ENCODE data around the gene TMEM161A.
"Not testable (repeated sequence)": the region's sequence is repeated elsewhere in the genome, so short reads cannot be mapped to it uniquely, and the experiment has no call there.

Gene TMEM161A

DNA sequence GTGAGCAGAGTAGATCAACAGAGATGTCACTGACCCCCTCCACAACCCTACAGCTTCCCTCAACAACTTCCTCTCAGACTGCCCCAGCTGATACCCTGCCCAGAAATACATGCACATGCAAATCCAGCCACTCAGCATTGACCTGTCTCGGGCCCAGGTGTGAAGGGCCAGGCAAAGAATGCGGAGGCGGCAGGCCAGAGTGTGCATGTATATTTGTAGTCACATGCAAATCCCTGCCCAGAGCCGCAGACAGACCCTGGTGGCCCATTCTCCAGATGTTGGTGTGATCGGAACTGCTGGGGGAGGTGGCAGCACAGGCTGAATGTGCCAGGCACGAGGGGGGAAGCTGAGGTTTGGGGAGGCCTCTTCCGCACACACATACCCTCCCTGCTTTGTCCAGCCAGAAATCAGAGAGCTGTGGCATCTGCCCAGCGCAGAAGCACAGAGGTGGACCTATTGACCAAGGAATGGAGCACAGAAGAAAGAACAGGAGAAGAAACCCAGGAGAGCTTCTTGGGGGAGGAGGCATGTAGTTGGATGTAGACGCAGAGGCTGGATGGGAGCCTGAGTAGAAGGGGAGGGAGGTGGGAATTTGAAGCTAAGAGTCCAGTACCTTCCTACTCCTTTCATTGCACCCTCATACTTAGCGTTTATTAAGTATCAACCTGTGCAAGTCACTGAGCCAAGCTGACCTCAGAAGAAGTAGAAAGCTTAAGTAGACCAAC is 17.4 kb upstream of the TMEM161A start:
- no peak for DNase-seq (ENCODE audit: low spot score)

DNA sequence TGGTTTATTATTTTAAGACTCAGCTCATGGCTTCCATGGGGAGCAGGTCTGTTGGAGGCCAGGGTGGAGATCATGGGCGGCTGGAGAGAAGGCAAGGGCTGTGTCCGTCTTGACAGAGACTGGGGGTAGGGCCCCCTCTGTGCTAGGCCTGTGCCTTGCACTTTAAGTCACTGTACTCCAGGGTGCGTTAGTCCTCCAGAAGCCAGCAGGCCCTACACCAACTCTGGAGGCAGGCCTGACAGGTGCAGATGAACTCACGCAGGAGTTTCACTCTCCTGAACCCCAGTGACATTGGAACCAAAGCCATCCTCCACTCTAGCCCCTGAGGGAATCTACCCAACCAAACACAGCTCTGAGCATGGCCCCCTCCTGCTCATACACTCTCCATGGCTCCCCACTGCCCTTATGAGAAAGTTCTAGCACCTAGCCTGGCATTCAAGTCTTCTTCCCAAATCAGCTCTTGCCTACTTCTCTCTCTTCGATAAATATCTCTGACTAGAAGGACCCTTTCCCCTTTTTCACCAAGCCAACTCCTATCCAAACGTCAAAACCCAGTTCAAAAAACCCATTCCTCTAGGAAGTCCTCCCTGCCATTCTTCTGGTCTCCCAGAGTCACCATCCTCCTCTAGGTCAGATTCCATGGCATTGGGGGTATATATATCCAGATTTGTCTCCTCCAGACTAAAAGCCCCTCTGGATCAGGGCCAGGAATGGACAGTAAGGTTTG is 16.7 kb upstream of the TMEM161A start:
- DNase-seq (ENCODE audit: low spot score): no peak

DNA sequence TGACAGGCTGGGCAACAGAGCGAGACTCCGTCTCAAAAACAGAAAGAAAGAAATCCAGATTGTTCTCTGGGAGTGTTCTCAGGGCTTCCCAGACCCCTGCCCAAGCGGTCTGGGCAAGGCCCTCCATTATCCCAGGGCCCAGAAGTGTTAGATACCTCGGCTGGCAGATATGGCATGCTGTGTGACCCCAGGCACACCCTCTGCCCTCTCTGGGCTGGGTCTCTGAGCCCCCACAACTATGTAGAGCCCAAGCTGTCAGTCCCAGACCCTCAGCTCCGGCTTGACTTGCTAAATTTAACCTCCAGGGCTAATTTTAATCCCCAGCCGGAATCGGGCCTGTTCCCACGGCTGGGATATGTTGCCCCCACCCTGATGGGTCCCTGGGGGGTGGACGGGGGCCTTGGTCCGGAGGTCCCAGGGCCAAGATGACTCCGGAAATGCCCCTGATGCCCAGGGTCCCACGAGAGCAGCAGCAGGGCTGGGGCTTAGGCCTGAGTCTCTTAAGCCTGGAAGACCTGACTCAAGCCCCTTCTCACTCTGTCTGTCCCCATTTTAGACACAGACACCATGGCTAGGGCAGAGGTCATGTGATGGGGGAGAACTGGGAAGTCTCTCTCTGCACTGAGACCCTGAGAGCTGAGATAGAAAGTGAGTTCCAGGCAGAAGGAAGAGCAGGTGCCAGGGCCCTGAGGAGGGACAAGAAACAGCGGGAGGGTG is 14.5 kb upstream of the TMEM161A start:
- no peak for DNase-seq (ENCODE audit: low spot score)

DNA sequence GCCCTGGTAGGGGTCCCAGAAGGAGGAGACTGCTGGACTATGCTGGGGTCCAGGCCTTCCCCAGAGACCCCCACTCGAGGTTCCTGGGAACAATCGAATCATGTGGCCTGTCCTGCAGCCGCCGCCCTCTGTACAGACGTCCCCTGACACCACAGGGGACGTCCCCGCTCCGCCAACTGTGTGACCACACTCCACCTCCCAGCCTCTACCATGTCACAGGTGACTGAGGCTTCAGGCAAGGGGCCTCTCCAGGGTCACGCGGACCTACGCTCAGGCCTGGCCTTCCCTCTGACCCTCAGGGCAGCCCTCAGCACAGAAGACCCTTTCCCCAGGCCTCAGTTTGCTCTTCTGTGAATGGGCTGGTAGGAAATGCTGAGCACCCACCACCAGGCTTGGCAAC is 13.1 kb upstream of the TMEM161A start:
- no peak for DNase-seq (ENCODE audit: low spot score)

DNA sequence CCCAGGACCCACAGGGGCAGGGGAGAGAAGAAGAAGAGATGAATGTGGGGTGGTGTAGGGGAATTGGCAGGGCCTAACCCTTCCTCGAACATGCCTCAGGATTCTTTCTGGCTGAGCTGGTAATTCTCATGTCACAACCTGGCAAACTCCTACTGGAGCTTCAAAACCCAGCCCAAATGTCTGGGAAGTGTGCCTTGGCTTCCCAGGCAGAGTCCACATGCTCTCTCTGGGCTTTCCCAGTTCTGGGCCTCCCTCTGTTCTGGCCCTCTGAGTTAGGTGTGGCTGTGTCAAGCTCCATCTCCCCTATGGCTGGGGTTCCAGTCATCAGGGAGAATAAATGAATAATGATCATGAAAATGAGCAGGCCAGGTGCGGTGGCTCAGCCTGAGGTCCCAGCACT is 11.2 kb upstream of the TMEM161A start:
- DNase-seq (ENCODE audit: low spot score): no peak

DNA sequence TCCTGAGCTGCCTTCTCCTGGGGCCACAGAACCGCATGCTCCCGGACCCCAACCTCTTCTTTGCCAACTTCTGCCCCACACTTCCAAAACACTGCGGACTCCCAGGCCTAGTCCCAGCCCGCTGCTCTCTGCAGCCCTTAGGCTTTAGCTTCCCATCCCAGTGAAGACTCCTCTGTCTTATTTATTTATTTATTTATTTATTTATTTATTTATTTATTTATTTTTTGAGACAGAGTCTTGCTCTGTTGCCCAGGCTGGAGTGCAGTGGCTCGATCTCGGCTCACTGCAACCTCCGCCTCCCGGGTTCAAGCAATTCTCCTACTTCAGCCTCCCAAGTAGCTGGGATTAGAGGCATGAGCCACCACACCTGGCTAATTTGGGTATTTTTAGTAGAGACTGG is 10.2 kb upstream of the TMEM161A start:
- not testable (repeated sequence) for DNase-seq (ENCODE audit: low spot score)

DNA sequence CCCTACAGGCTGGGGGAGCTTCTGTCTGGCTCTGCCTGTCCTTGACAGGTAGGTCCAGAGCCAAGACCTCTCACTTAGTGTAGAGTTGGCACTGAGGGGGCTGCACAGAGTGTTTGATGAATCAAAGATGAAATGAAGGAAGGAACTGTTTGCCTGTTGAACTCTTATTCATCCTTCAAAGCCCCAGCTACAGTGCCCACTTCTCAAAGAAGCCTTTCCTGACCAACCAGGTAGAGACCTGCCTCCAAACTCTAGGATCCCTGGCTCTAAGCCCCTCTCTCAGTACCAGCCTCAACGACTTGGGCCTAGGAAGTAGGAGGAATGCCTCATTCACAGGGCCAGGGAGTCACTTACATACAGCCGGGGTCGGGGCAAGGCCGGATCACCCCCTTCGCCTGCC is 9.1 kb upstream of the TMEM161A start:
- DNase-seq (ENCODE audit: low spot score): no peak

DNA sequence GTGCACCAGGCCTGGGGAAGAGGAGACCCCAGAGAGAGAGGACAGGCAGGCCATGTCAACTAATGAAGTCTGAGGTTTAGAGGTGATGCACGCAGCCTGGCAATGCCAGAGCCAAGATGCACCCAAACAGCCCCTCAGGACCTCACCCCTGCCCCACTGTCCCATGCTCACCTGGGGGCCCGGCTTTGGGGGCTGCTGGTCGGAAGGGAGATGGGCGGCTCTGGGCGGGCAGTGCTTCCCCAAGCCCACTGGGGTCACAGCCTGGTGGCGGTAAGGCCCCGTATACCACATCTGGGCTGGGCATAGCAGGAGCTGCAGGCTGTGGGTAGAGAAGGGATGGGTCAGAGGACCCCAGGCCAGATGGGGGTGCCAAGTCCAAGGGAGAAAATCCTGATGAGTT is 8.6 kb upstream of the TMEM161A start:
- no peak for DNase-seq (ENCODE audit: low spot score)

DNA sequence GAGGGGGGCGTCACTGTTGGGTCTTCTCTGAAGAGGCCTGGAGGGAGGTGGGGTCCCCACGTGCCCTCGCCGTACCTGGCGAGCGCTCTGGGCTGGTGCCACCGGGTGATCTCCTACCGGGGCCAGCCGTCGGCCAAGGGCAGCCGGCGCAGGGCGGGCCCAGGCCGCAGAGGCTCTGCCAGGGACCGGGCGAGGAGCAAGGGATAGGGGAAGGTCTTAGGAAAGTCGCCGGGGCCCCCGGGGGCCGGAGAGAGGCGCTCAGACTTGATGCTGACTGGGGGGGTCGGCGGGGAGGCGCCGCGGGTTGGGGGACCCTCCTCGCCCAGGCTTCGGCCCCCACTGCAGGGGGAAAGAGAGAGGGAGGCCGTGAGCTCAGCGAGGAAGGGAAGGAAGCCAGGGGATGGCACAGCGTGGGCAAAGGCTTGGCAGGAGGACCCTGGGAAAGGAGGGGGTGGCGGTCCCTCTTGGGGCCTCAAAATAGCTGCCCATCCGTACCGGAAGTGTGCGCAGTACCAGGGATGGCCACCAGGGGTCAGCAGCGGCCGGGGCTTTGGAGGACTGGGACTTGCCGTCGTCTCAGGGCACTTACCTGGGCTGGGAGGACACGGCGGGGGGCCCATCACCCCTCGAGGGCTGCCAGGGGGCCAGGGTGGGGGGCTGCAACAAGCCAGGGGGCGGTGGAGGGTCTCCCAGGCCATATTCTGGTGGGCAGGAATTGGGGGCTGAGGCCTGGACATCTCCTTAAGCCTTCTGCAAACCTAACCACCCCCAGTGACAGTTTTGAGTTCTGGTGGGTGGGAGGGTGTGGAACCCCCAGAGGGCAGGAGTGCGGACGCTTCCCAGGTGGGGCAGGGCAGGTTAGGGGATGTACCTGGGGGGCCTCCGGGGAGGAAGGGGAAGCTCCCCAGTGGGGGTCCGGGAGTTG is 7.7 kb upstream of the TMEM161A start:
- DNase-seq (ENCODE audit: low spot score): peak; percentile 85

DNA sequence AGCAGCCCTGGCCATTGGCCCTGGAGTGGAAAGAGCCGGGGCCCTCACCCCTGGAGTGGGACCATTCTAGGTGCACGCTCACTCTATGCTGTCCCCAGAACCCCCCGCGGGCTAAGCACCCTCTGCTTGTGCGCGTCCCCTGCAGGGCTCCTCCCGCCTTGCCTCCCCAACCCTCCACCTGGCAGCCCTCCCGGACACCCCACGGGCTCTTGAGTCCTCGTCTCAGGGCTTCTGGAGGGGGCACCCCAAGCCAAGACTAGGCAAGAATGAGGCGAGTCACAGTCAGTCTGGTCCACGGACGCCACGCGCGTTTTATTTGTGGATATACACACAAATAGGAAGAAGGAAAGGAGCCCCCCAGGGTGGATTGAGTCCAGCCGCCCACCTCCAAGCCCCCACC is 7.0 kb upstream of the TMEM161A start:
- no peak for DNase-seq (ENCODE audit: low spot score)

DNA sequence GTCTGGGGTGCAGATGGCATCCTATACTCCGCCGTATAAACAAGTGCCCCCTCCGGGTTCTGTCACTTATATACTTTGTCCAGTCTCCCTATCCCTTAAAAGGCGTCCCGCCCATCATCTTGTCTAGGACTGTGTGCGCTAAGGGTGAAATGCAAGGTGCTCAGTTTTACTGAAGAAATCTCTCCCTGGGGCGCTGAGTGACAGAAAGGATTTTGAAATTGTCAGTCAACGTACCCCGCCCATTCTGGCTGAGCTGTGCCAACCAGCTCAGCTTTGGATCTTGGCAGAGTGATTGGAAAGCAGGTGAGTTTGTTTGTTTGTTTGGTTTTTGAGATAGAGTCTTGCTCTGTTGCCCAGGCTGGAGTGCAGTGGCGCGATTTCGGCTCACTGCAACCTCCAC is 4.1 kb upstream of the TMEM161A start:
- no peak for DNase-seq (ENCODE audit: low spot score)

DNA sequence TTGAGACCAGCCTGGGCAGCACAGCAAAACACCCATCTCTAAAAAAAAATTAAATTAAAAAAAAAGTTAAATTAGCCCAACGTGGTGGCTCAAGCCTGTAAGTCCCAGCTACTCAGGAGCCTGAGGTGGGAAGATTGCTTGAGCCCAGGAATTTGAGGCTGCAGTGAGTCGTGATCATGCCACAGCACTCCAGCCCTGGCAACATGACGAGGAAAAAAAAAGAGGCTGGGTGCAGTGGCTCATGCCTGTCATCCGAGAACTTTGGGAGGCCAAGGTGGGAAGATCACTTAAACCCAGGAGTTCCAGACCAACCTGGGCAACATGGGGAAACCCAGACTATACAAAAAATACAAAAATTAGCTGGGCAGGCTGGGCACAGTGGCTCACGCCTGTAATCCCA is 2.2 kb upstream of the TMEM161A start:
- no peak for DNase-seq (ENCODE audit: low spot score)

DNA sequence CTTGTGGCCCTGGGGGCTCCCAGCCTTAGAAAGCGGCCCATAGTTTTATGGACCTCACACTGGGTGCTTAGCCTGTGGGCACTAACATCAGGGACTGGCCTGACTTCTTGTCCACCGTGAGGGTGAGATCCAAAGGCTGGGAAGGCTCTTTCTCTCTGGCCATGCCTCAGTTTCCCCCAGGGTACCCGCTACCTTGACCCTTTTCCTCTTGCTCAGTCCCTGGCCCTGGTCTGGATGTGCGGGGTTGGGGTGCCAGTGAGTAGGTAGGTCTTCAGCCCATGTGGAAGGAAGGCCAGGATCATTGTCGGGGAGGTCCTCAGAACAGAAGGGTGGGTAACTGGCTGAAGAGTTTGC is 1.6 kb upstream of the TMEM161A start:
- DNase-seq (ENCODE audit: low spot score): no peak

DNA sequence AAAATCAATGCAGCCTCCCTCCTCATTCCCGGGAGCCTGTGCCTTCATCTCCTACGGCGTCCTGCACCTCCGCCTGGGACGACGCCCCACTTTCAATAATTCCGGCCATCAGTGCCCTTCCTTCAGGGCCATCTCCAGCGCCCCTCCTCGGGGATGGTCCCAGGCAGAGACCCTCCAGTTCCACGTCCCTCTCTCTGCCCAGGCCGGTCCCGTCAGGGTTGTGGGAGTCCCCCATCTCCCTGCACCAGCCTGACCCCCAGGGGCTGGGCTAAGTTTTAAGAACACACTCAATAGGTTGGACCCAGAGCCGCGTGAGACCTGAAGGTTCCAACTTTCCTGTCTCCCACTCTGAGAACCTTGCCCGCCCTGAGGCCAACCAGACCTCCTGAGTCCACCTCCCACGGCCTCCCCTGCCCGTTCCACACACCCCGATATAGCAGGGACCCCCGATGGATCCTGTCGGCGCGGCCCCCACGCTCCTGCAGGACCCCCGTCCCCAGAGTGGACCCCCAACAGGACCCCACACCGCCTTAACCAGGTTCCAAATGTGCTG is 646 bp downstream of the TMEM161A start:
- no peak for DNase-seq (ENCODE audit: low spot score)

DNA sequence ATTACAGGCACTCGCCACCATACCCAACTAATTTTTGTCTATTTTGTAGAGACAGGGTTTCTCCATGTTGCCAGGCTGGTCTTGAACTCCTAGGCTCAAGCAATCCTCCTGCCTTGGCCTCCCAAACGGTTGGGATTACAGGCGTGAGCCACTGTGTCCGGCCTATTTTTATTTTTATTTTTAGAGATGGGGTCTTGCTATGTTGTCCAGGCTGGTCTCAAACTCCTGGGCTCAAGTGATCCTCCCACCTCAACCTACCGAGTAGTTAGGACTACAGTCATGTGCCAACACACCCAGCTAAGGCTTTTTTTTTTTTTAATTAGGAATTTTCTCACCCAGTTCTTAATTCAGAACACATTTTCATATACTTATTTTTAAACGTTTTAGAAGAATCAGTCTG is 2.6 kb downstream of the TMEM161A start:
- DNase-seq (ENCODE audit: low spot score): not testable (repeated sequence)

DNA sequence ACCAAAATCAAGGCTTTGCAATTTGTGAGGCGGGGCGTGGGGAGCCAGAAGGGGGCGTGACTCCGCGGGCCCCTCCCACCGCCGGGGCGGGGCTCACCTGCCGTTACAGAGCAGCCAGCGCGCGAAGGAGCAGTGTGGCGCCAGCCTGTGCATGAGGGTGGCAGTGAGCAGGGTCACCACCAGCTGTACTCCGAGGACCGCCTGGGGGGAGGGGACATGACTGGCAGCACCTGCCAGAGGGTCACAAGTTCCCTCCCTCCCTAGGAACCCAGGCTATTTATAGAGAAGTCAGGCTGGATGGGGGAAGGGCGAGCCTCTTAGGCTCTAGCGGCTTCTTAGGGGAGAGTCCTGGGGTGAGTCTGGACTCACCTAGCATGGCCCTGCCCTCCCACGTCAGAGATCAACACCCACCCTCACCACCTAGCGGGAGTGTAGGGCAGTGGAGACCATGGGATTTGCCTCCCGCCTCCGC is 3.6 kb downstream of the TMEM161A start:
- DNase-seq (ENCODE audit: low spot score): peak; percentile 12

DNA sequence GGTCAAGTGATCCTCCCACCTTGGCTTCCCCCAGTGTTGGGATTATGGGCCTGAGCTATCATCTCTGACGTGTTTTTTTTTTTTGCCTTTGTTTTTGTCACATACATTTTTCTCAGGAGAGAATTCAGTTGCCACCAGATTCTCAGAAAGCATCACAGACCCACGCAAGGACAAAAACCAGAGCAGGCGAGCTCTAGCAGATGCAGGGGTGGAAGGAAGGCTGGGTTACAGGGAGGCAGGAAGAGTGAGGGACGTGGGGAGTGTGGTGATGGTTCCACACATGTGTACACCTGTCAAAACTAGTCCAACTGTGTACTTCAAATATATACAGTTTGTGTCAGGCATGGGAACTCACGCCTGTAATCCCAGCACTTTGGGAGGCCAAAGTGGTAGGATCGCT is 4.3 kb downstream of the TMEM161A start:
- DNase-seq (ENCODE audit: low spot score): no peak

DNA sequence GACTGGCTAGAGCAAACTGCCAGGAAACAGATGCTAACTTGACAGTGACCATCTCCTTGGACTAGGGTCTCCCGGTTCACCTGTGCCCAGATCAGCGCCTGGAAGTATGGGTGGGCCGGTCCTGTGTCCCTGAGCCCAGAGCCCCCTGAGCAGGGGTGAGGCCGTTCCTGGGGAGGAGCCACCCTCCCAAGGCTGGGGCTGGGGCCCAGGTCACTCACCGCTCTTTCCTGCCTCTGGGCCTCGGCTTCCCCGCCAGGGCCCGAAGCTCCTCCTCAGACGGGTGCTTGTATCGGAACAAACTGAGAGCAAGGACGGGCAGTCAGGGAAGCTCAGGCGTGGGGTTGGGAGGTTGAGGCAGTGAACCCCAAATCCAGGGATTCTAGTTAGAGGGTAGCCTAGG is 5.4 kb downstream of the TMEM161A start:
- DNase-seq (ENCODE audit: low spot score): no peak

DNA sequence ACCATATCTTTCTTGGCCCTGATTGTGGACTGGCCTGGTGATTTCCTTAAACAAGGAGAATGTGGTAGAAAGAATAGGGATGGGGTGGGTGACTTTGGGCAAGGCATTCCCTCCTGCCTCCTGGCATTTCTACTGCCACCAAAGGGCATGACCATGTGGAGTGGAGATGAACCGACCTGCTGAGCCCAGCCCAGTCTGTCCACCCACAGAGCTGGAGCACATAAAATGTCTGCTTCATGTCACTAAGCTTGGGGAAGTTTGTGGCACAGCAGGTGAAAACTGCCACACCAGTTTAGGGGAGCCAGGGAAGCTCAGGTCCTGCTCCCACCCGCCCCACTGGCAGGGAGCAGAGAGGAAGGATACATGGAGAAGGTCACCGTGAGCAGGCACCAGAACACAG is 6.3 kb downstream of the TMEM161A start:
- no peak for DNase-seq (ENCODE audit: low spot score)

DNA sequence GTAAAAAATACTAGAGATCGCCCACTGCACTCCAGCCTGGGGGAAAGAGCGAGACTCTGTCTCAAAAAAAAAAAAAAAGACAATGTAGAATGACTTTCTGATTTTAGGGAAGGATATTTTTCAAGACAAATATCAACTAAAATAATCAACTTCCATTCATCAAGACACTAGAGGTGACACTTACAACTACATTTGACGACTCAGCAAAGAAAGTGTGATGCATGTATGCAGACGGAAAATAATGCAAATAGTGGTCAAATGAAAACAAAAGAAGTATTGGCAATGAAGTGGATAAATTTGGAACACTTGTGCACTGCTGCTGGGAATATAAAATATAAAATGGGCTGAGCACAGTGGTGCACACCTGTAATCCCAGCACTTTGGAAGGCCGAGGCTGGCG is 12.2 kb downstream of the TMEM161A start:
- no peak for DNase-seq (ENCODE audit: low spot score)

DNA sequence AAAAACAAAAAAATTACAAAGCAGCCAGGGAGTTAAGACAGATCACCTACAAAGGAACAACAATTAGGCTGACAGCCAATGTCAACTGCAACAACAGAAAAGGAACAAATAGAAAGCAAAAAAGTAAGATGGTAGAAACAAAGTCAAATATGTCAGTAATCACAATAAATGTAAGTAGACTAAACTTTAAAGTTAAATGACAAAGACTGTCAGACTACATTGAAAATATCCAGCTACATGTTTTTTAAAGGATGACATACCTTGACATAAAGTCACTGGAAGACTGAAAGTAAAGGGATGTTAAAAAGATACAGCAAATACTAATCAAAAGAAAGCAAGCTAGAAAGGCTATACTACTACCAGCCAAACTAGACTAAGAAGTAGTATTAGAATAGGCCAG is 14.9 kb downstream of the TMEM161A start:
- no peak for DNase-seq (ENCODE audit: low spot score)

DNA sequence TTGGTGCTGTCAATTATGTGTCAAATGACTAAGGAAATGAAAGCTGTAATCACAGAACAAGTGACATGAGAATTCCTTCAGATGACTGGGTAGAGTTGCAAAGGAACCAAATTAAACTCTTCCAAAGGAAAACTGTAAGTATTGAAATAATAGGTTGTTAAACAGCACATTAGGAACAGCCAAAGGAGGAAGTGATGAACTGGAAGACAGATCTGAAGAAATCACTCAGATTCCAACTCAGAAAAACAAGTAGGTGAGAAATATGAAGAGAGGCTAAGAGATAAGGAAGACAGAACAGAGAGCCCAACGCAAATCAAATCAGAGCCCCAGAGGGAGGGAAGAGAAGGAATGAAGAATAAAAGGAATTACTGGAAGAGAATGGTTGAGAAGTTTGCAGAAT is 15.4 kb downstream of the TMEM161A start:
- no peak for DNase-seq (ENCODE audit: low spot score)
